Nephron progenitor cell (in vitro differentiated cells): ENCODE measurements around the gene OR6K6.

ENCODE experiments used
- DNase-seq: peaks from one replicate; pipeline ENCODE4 v3.0.0; 2021
- H3K27ac Mint-ChIP-seq: 2 replicates; pipeline ENCODE4 v1.8.0; 2021; ENCODE audit warnings: mild to moderate bottlenecking, moderate library complexity, mixed read lengths
- H3K27me3 Mint-ChIP-seq: 2 replicates; pipeline ENCODE4 v1.8.0; 2021; ENCODE audit warnings: mild to moderate bottlenecking, low read depth, mixed read lengths; ENCODE audit not compliant: poor library complexity
- H3K36me3 Mint-ChIP-seq: 2 replicates; pipeline ENCODE4 v1.8.0; 2021; ENCODE audit warnings: low read depth, mixed read lengths
- H3K4me1 Mint-ChIP-seq: 2 replicates; pipeline ENCODE4 v1.8.0; 2021; ENCODE audit warnings: mixed read lengths
- H3K4me3 Mint-ChIP-seq: 2 replicates; pipeline ENCODE4 v1.8.0; 2021; ENCODE audit warnings: mild to moderate bottlenecking, moderate library complexity, mixed read lengths
- H3K9me3 Mint-ChIP-seq: 2 replicates; pipeline ENCODE4 v1.8.0; 2021; ENCODE audit warnings: mild to moderate bottlenecking, moderate library complexity, mixed read lengths
- CTCF ChIP-seq: fragments of 200-600 bp; sonication (generic); IDR thresholded peaks from 2 replicates; pipeline ENCODE4 v1.5.0; 2021; ENCODE audit warnings: antibody characterized with exemption

Gene OR6K6

DNA sequence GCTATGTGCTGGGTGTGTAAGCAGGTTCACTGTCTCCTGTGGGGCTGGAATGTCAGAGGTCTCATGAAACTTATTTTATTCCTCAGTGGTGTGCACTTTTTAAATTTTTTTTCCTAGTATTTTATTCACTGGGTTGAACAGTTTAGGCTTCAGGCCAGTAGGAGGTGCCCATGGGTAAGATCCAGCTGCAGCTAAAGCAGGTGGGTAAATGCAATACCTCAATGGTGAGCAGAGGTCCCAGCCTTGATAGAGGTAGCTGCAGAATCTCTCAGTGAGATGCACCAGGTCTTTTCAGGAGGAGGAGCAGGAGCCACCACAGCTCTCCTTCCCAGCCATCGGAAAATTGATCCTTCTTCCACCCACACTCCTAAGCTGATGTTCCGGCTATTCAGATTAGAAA lies 39.1 kb downstream of the OR6K6 start:
- no peaks in the 10 kb centered on the region for H3K36me3 Mint-ChIP-seq
- H3K4me3 Mint-ChIP-seq: no peak overlapping the region
- no peak for TF ChIP-seq CTCF
- no peak overlapping the region for H3K27ac Mint-ChIP-seq
- peaks cover 7% of the 10 kb centered on the region for H3K4me1 Mint-ChIP-seq
- no peak for DNase-seq
- peaks cover 3% of the 10 kb centered on the region for H3K27me3 Mint-ChIP-seq
- peaks cover 7% of the 10 kb centered on the region for H3K9me3 Mint-ChIP-seq

DNA sequence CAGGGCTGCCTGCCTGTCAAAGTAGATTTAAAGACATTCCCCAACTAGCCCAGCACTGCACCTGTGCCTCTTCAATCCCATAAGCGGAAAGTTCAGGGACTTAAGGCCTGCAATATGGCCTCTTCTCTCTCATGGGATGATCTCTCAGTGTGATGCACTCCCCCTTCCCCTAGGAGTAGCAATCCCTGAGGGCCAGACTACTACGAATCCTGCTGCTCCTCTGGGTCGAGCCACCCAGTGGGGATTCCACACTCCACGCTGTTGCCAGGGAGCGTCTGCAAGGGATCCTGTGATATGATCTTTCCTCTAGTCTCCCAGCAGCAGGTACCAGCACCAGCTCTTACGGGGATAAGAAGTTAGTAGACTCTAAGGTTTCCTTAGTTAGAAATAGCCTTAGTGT lies 39.7 kb downstream of the OR6K6 start:
- H3K4me3 Mint-ChIP-seq: no peak overlapping the region
- no peaks in the 10 kb centered on the region for H3K36me3 Mint-ChIP-seq
- no peak for DNase-seq
- H3K9me3 Mint-ChIP-seq: peaks cover 7% of the 10 kb centered on the region
- H3K27ac Mint-ChIP-seq: no peak overlapping the region
- TF ChIP-seq CTCF: no peak
- peaks cover 7% of the 10 kb centered on the region for H3K4me1 Mint-ChIP-seq
- peaks cover 3% of the 10 kb centered on the region for H3K27me3 Mint-ChIP-seq

- DNase-seq: no peak
- Mint-ChIP-seq H3K27ac (no peak overlapping the region), H3K4me1 (peaks cover 7% of the 10 kb centered on the region), H3K4me3 (no peak overlapping the region), H3K9me3 (no peaks in the 10 kb centered on the region), H3K27me3 (peaks cover 3% of the 10 kb centered on the region), H3K36me3 (no peaks in the 10 kb centered on the region)
- no peak for TF ChIP-seq CTCF
These were observed 44.0 kb downstream of the OR6K6 start for GRCh38 chr1:158798531-158798930.

DNA sequence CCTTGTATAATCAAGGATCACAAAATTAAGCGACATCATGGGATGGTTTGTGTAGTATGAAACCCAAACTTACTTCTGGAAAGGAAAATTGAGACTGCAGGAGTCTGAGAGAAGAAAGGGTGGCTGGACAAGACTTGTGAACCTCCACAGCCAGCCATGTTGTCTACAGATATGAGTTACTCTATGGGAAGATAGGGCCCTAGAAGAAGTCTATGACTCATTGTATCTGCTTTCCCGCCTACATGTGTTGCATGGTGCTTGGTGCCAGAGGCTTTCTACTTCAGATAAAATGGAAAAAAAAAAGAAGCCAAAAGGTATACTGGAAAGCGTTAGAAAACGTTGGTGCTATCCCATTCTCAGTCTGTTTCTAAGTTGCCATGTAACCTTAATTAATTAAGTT lies 45.2 kb downstream of the OR6K6 start:
- DNase-seq: no peak
- Mint-ChIP-seq H3K4me1 (no peaks in the 10 kb centered on the region), H3K36me3 (no peaks in the 10 kb centered on the region), H3K27me3 (peaks cover 3% of the 10 kb centered on the region), H3K9me3 (no peaks in the 10 kb centered on the region), H3K4me3 (no peak overlapping the region), H3K27ac (no peak overlapping the region)
- no peak for TF ChIP-seq CTCF

DNA sequence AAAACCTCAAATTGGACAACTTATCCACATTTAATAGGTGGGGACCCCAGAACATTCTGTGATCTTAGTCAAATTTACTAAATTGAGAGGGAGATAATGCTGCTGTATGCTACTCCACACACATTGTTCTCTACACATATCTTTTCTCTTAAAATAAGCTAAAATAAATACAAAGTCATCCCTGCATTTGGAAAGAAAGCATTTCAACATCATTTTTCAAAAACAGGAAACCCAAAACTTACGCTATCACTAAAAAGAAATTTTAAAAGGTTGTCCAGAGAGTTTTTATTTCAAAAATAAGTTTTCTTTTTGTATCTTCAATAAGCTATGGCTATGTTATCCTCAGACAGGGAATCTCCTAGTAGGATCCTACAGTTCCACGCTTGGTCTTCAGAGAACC lies 46.0 kb downstream of the OR6K6 start:
- peaks cover 3% of the 10 kb centered on the region for H3K27me3 Mint-ChIP-seq
- no peak for TF ChIP-seq CTCF
- no peaks in the 10 kb centered on the region for H3K9me3 Mint-ChIP-seq
- no peak for DNase-seq
- H3K27ac Mint-ChIP-seq: no peak overlapping the region
- H3K4me1 Mint-ChIP-seq: no peaks in the 10 kb centered on the region
- H3K36me3 Mint-ChIP-seq: no peaks in the 10 kb centered on the region
- H3K4me3 Mint-ChIP-seq: no peak overlapping the region

DNA sequence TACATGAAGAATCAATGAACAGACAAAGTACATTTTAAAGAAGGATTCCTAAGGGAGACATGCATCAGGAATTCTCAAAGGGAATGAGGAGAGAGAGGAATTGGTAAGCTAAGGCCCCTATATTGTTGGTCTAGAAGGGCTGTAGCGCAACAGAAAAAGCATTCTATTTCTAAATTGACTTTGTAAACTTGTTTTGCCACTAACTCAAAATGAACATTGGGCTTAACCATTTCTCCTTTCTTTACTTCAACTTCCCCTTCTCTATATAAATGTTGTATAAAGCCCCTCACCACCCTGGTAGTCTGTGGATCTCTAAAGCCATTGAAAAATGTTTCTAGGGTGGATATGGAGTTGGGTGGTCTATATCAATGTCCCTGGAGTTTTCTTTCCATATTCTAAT lies 46.9 kb downstream of the OR6K6 start:
- peaks cover 3% of the 10 kb centered on the region for H3K27me3 Mint-ChIP-seq
- H3K36me3 Mint-ChIP-seq: no peaks in the 10 kb centered on the region
- no peak for TF ChIP-seq CTCF
- no peak for DNase-seq
- H3K4me1 Mint-ChIP-seq: no peaks in the 10 kb centered on the region
- no peaks in the 10 kb centered on the region for H3K9me3 Mint-ChIP-seq
- no peak overlapping the region for H3K4me3 Mint-ChIP-seq
- H3K27ac Mint-ChIP-seq: no peak overlapping the region
